Endothelial cell of umbilical vein (primary cell): ENCODE data around the gene SPAG9. TPM values are rescaled to one million over a fixed set of nuclear protein-coding genes. Genes with fewer than 3 reads are reported as not detected.
"Not testable (repeated sequence)": the region's sequence is repeated elsewhere in the genome, so short reads cannot be mapped to it uniquely, and the experiment has no call there.

ENCODE experiments used
- BruUV-seq: library from RNA; stranded (reverse); fragments of 400-500 nt; replicated peaks from 2 replicates; lab custom pipeline; 2021; lab: Mats Ljungman, UMichigan
- CTCF ChIA-PET: fragments of 300-600, 350-600 bp; sonication (Branson Sonifier 250); formaldehyde crosslinking; loops from one replicate; lab custom pipeline; 2021; ENCODE audit warnings: antibody characterized with exemption, inconsistent platforms; lab: Charles Lee
- POLR2A ChIA-PET: fragments of 300-600, 350-600 bp; sonication (Branson Sonifier 250); formaldehyde crosslinking; loops from one replicate; lab custom pipeline; 2021; ENCODE audit warnings: antibody characterized with exemption, inconsistent platforms; lab: Charles Lee
- DNase-seq: peaks from one replicate; pipeline ENCODE4 v3.0.0-alpha.2; 2011; ENCODE audit warnings: low read depth, low spot score
- FAIRE-seq: peaks from 2 replicates; lab custom pipeline; 2011; peaks lifted over from hg19 to GRCh38; lab: Jason Lieb, UNC
- H2AFZ ChIP-seq: 2 replicates; pipeline ENCODE4 v1.6.0; 2012; ENCODE audit warnings: low read depth, low read length, control low read depth, inconsistent platforms
- H3K27ac ChIP-seq: 2 replicates; pipeline ENCODE4 v1.5.1; 2011; ENCODE audit warnings: low read depth, mild to moderate bottlenecking, control low read depth, low read length, moderate library complexity; ENCODE audit not compliant: insufficient read depth
- H3K27me3 ChIP-seq, 2 experiments: 2 replicates each; pipeline versions ENCODE4 v1.6.0 to v1.6.1; 2011; ENCODE audit warnings: low read length in 2 of 2, mixed read lengths in 1 of 2; ENCODE audit not compliant: control insufficient read depth in 2 of 2, insufficient read depth in 2 of 2
- H3K36me3 ChIP-seq, 2 experiments: 2 replicates in 1 of 2; 3 replicates in 1 of 2; pipeline ENCODE4 v1.5.1; 2011; ENCODE audit warnings: low read length in 2 of 2, mild to moderate bottlenecking in 1 of 2, moderate library complexity in 1 of 2; ENCODE audit not compliant: control insufficient read depth in 2 of 2, insufficient read depth in 2 of 2; ENCODE audit errors: extremely low read depth in 1 of 2
- H3K4me1 ChIP-seq: 3 replicates; pipeline ENCODE4 v1.5.1; 2011; ENCODE audit warnings: mild to moderate bottlenecking, low read length; ENCODE audit not compliant: control insufficient read depth, insufficient read depth; ENCODE audit errors: extremely low read depth
- H3K4me2 ChIP-seq: 2 replicates; pipeline ENCODE4 v1.6.1; 2011; ENCODE audit warnings: low read length, control low read depth, mixed read lengths; ENCODE audit not compliant: insufficient read depth
- H3K4me3 ChIP-seq, 3 experiments: fragments of 200-600 bp in 1 of 3; sonication (generic), shearing (Covaris generic) in 1 of 3; replicated peaks in 1 of 3; 2 replicates each; pipeline ENCODE4 v1.5.1; 2011 to 2016; ENCODE audit warnings: control low read depth in 3 of 3, low read length in 3 of 3, mild to moderate bottlenecking in 2 of 3, inconsistent platforms in 1 of 3, low read depth in 1 of 3, moderate library complexity in 1 of 3; ENCODE audit not compliant: insufficient read depth in 1 of 3
- H3K79me2 ChIP-seq: 2 replicates; pipeline ENCODE4 v1.6.0; 2012; ENCODE audit warnings: low read length, inconsistent platforms; ENCODE audit not compliant: control insufficient read depth, insufficient read depth
- H3K9ac ChIP-seq: replicated peaks from 2 replicates; pipeline ENCODE3; 2011; ENCODE audit warnings: low read length, control low read depth; ENCODE audit not compliant: insufficient read depth; ENCODE audit errors: extremely low read depth
- H3K9me1 ChIP-seq: replicated peaks from 3 replicates; pipeline ENCODE4 v1.6.0; 2011; ENCODE audit warnings: mild to moderate bottlenecking, low read length; ENCODE audit not compliant: control insufficient read depth, insufficient read depth; ENCODE audit errors: extremely low read depth
- H3K9me3 ChIP-seq: replicated peaks from 2 replicates; pipeline ENCODE4 v1.5.1; 2012; ENCODE audit warnings: low read length, inconsistent platforms; ENCODE audit not compliant: control insufficient read depth, insufficient read depth
- H4K20me1 ChIP-seq: replicated peaks from 2 replicates; pipeline ENCODE3; 2011; ENCODE audit warnings: mild to moderate bottlenecking, low read length; ENCODE audit not compliant: control insufficient read depth, insufficient read depth; ENCODE audit errors: extremely low read depth
- CTCF ChIP-seq, 2 donors: IDR thresholded peaks; 1 replicate in 1 of 2; 2 replicates in 1 of 2; pipeline ENCODE4 v1.5.1; 2011; ENCODE audit warnings: low read length in 2 of 2, mild to moderate bottlenecking in 2 of 2, moderate library complexity in 2 of 2, control low read depth in 1 of 2, inconsistent platforms in 1 of 2, low read depth in 1 of 2; ENCODE audit not compliant: insufficient read depth in 1 of 2; ENCODE audit errors: extremely low read depth in 1 of 2
- EZH2 ChIP-seq: IDR thresholded peaks from 2 replicates; pipeline ENCODE4 v1.6.1; 2012; ENCODE audit warnings: borderline replicate concordance, low read depth, mild to moderate bottlenecking, moderate library complexity, low read length, inconsistent platforms; ENCODE audit not compliant: severe bottlenecking
- FOS ChIP-seq: IDR thresholded peaks from 2 replicates; pipeline ENCODE4 v1.6.1; 2011; ENCODE audit warnings: mild to moderate bottlenecking, low read length, moderate library complexity, borderline replicate concordance; ENCODE audit not compliant: insufficient read depth
- GATA2 ChIP-seq: IDR thresholded peaks from 2 replicates; pipeline ENCODE4 v1.7.0; 2011; ENCODE audit warnings: low read depth, mild to moderate bottlenecking, moderate library complexity, mixed read lengths, low read length; ENCODE audit not compliant: insufficient read length, insufficient read depth
- JUN ChIP-seq: IDR thresholded peaks from 2 replicates; pipeline ENCODE4 v1.6.1; 2011; ENCODE audit warnings: borderline replicate concordance, low read depth; ENCODE audit not compliant: insufficient read length, insufficient read depth
- MYC ChIP-seq: IDR thresholded peaks from one replicate; pipeline ENCODE4 v1.6.1; 2011; ENCODE audit warnings: mild to moderate bottlenecking, low read depth, low read length
- POLR2A ChIP-seq: IDR thresholded peaks from 2 replicates; pipeline ENCODE4 v1.6.1; 2012; ENCODE audit warnings: low read depth, mild to moderate bottlenecking, control low read depth, low read length
- POLR2AphosphoS5 ChIP-seq: IDR thresholded peaks from 2 replicates; pipeline ENCODE4 v1.6.1; 2012; ENCODE audit warnings: low read depth, mild to moderate bottlenecking, control low read depth, low read length, moderate library complexity; ENCODE audit not compliant: insufficient read depth
- dilution Hi-C: fragments of 300-500 bp; cut with MboI; formaldehyde crosslinking; loops from one replicate; pipeline ENCODE4 v1.15.0; 2019; ENCODE audit warnings: low sequenced_read_pairs; ENCODE audit not compliant: extremely low pct_ligation_motif_present
- intact Hi-C: fragments of 100-400 bp; cut with micrococcal nuclease; formaldehyde crosslinking; loops from one replicate; pipeline ENCODE4 v1.10.0; 2022
- polyA plus RNA-seq, 4 experiments: library from polyadenylated mRNA; depleted of rRNA in 3 of 4; stranded (reverse) in 3 of 4; unstranded in 1 of 4; fragments of >200 nt; gene quantifications; 2 replicates each; pipeline versions ENCODE4 v1.2.1 to v1.2.3, GENCODE V29; 2011 to 2012; ENCODE audit warnings: missing spikeins in 1 of 4
- total RNA-seq: library from RNA; stranded (reverse); gene quantifications from 2 replicates; pipeline ENCODE4 v1.2.3, GENCODE V29; 2021
- TF ChIP-seq, protein P1 (sequence below): IDR thresholded peaks from 2 replicates; pipeline ENCODE4 v1.6.1; 2011; ENCODE audit not compliant: insufficient read depth, insufficient read length

SPAG9 gene
- total and polyA plus RNA-seq, 2 donors (not counting 3 experiments of a cell fraction or from before 2014, with no cell fraction given) = 16.5 to 75.0 TPM

DNA sequence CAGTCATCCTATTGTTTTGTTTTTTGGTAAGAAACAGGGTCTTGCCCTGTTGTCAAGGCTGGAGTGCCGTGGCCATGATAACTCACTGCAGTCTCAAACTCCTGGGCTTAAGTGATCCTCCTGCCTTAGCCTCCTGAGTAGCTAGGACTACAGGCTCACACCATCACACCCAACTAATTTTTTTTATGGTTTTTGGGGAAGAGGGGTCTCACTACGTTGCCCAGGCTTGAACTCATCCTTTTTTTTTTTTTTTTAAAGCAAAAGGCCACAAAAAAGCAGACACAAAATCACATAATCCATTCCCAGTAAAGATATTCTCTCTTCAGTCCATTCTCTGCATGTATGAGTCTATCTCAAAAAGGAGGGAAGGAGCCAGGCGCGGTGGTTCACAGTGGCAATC, 5.5 kb downstream of the SPAG9 start:
- intact Hi-C loops (loop anchor here (5.0 kb wide), 1 partner anchor 58 kb away; no protein-coding TSS in a partner anchor), dilution Hi-C loops (no loop called here)
- Histone ChIP-seq H3K27me3 (no peaks in the 10 kb centered on the region), H4K20me1 (peaks cover 14% of the 10 kb centered on the region), H3K9me1 (no peaks in the 10 kb centered on the region), H3K4me1 (peaks cover 18% of the 10 kb centered on the region), H3K79me2 (peaks cover 73% of the 10 kb centered on the region), H3K27ac (no peak overlapping the region), H3K9ac (no peak overlapping the region), H2AFZ (no peak overlapping the region), H3K36me3 (no peaks in the 10 kb centered on the region), H3K4me3 (no peak overlapping the region), H3K9me3 (no peaks in the 10 kb centered on the region), H3K4me2 (no peak overlapping the region)
- DNase-seq (no peak), FAIRE-seq (no peak)
- ChIA-PET POLR2A (no interaction called here), CTCF (interaction anchor here (1.2 kb wide), 1 partner anchor 29 kb away, joined by 3 read pairs; no protein-coding TSS in a partner anchor)
- TF ChIP-seq CTCF (IDR thresholded peaks at IDR 0.05; ENCODE audit: extremely low read depth in 1 of 2, insufficient read depth in 1 of 2, low read depth in 1 of 2, low read length in 2 of 2) (no peak), MYC (no peak), EZH2 (no peak), FOS (no peak), GATA2 (no peak), JUN (no peak), POLR2A (no peak), POLR2AphosphoS5 (no peak)
- TF ChIP-seq, protein P1, sequence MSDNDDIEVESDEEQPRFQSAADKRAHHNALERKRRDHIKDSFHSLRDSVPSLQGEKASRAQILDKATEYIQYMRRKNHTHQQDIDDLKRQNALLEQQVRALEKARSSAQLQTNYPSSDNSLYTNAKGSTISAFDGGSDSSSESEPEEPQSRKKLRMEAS = no peak
- no TSS peak for BruUV-seq

- H3K4me1 ChIP-seq, H3K27me3 ChIP-seq, dilution Hi-C loops, H2AFZ ChIP-seq, H3K27ac ChIP-seq, CTCF ChIA-PET, BruUV-seq, H3K36me3 ChIP-seq, H3K9me3 ChIP-seq, H3K4me2 ChIP-seq, H3K9ac ChIP-seq, DNase-seq, intact Hi-C loops, H3K9me1 ChIP-seq, H4K20me1 ChIP-seq, H3K4me3 ChIP-seq, FAIRE-seq: not testable (repeated sequence)
- H3K79me2 ChIP-seq = peaks cover 67% of the 10 kb centered on the region
- POLR2A ChIA-PET = interaction anchor here (0.6 kb wide), 1 partner anchor 66 kb away, joined by 3 read pairs; no protein-coding TSS in a partner anchor
Observed at GRCh38 chr17:51112303-51113222, 8.1 kb downstream of the SPAG9 start.
